Endothelial cell of umbilical vein (primary cell): ENCODE results near the gene TMEM178B.

Source experiments
- CTCF ChIP-seq, 2 donors: IDR thresholded peaks; 1 replicate in 1 of 2; 2 replicates in 1 of 2; pipeline ENCODE4 v1.5.1; 2011; ENCODE audit warnings: low read length in 2 of 2, mild to moderate bottlenecking in 2 of 2, moderate library complexity in 2 of 2, control low read depth in 1 of 2, inconsistent platforms in 1 of 2, low read depth in 1 of 2; ENCODE audit not compliant: insufficient read depth in 1 of 2; ENCODE audit errors: extremely low read depth in 1 of 2
- EZH2 ChIP-seq: IDR thresholded peaks from 2 replicates; pipeline ENCODE4 v1.6.1; 2012; ENCODE audit warnings: borderline replicate concordance, low read depth, mild to moderate bottlenecking, moderate library complexity, low read length, inconsistent platforms; ENCODE audit not compliant: severe bottlenecking
- FOS ChIP-seq: IDR thresholded peaks from 2 replicates; pipeline ENCODE4 v1.6.1; 2011; ENCODE audit warnings: mild to moderate bottlenecking, low read length, moderate library complexity, borderline replicate concordance; ENCODE audit not compliant: insufficient read depth
- GATA2 ChIP-seq: IDR thresholded peaks from 2 replicates; pipeline ENCODE4 v1.7.0; 2011; ENCODE audit warnings: low read depth, mild to moderate bottlenecking, moderate library complexity, mixed read lengths, low read length; ENCODE audit not compliant: insufficient read length, insufficient read depth
- JUN ChIP-seq: IDR thresholded peaks from 2 replicates; pipeline ENCODE4 v1.6.1; 2011; ENCODE audit warnings: borderline replicate concordance, low read depth; ENCODE audit not compliant: insufficient read length, insufficient read depth
- MAX ChIP-seq: IDR thresholded peaks from 2 replicates; pipeline ENCODE4 v1.6.1; 2011; ENCODE audit not compliant: insufficient read depth, insufficient read length
- MYC ChIP-seq: IDR thresholded peaks from one replicate; pipeline ENCODE4 v1.6.1; 2011; ENCODE audit warnings: mild to moderate bottlenecking, low read depth, low read length
- POLR2A ChIP-seq: IDR thresholded peaks from 2 replicates; pipeline ENCODE4 v1.6.1; 2012; ENCODE audit warnings: low read depth, mild to moderate bottlenecking, control low read depth, low read length
- POLR2AphosphoS5 ChIP-seq: IDR thresholded peaks from 2 replicates; pipeline ENCODE4 v1.6.1; 2012; ENCODE audit warnings: low read depth, mild to moderate bottlenecking, control low read depth, low read length, moderate library complexity; ENCODE audit not compliant: insufficient read depth

- no peak for TF ChIP-seq CTCF (IDR thresholded peaks at IDR 0.05; ENCODE audit: extremely low read depth in 1 of 2, insufficient read depth in 1 of 2, low read depth in 1 of 2, low read length in 2 of 2)
- no peak for TF ChIP-seq EZH2
- TF ChIP-seq POLR2A = no peak
- TF ChIP-seq MAX = no peak
- TF ChIP-seq JUN = no peak
- TF ChIP-seq POLR2AphosphoS5 = no peak
- TF ChIP-seq FOS = no peak
- TF ChIP-seq MYC = no peak
- TF ChIP-seq GATA2 = no peak
These were observed 408.1 kb downstream of the TMEM178B start for GRCh38 chr7:141481971-141482370.
